Loucy (cell line): Measurements from ENCODE around the gene RPL37A.

Experiments used
- H2AFZ ChIP-seq: fragments of 200-600 bp; sonication (generic); 2 replicates; pipeline ENCODE4 v1.6.0; 2016; ENCODE audit warnings: antibody characterized with exemption, mild to moderate bottlenecking, low read length, moderate library complexity
- H3F3A ChIP-seq: fragments of 200-600 bp; 2 replicates; pipeline ENCODE4 v1.6.0; 2016; ENCODE audit warnings: antibody characterized with exemption, low read depth, mild to moderate bottlenecking
- H3K27me3 ChIP-seq: fragments of 200-600 bp; sonication (generic); 2 replicates; pipeline ENCODE4 v1.6.1; 2014; ENCODE audit warnings: low read length, mild to moderate bottlenecking; ENCODE audit not compliant: insufficient read depth, poor library complexity, severe bottlenecking
- H3K36me3 ChIP-seq: fragments of 200-600 bp; sonication (generic); 2 replicates; pipeline ENCODE4 v1.6.1; 2016; ENCODE audit warnings: low read length; ENCODE audit not compliant: insufficient read depth
- H3K4me1 ChIP-seq: fragments of 200-600 bp; sonication (generic); 2 replicates; pipeline ENCODE4 v1.5.1; 2014; ENCODE audit warnings: low read length, mild to moderate bottlenecking; ENCODE audit not compliant: insufficient read depth, poor library complexity, severe bottlenecking
- H3K4me2 ChIP-seq: fragments of 200-600 bp; sonication (generic); 2 replicates; pipeline ENCODE4 v1.6.0; 2014; ENCODE audit warnings: antibody characterized with exemption, low read length, low read depth, mild to moderate bottlenecking; ENCODE audit not compliant: poor library complexity, severe bottlenecking
- H3K4me3 ChIP-seq: fragments of 200-600 bp; sonication (generic); 2 replicates; pipeline ENCODE4 v1.5.1; 2014; ENCODE audit warnings: low read length, mild to moderate bottlenecking, mixed read lengths; ENCODE audit not compliant: poor library complexity, severe bottlenecking
- H3K79me2 ChIP-seq: fragments of 200-600 bp; sonication (generic); 2 replicates; pipeline ENCODE4 v1.6.1; 2014; ENCODE audit warnings: low read length; ENCODE audit not compliant: insufficient read depth
- H3K9ac ChIP-seq: fragments of 200-600 bp; sonication (generic); 2 replicates; pipeline ENCODE4 v1.6.0; 2014; ENCODE audit warnings: mild to moderate bottlenecking, low read depth, low read length, moderate library complexity; ENCODE audit not compliant: poor library complexity, severe bottlenecking
- H3K9me2 ChIP-seq: fragments of 200-600 bp; sonication (generic); replicated peaks from 2 replicates; pipeline ENCODE4 v1.6.1; 2016; ENCODE audit warnings: low read depth, low read length, mixed read lengths
- H3K9me3 ChIP-seq: fragments of 200-600 bp; sonication (generic); 2 replicates; pipeline ENCODE4 v1.6.1; 2014; ENCODE audit warnings: mild to moderate bottlenecking, antibody characterized with exemption, low read length, low read depth; ENCODE audit not compliant: insufficient read depth
- H4K20me1 ChIP-seq: fragments of 200-600 bp; sonication (generic); 2 replicates; pipeline ENCODE4 v1.6.0; 2014; ENCODE audit warnings: antibody characterized with exemption, low read length, mild to moderate bottlenecking; ENCODE audit not compliant: insufficient read depth, poor library complexity, severe bottlenecking
- EZH2phosphoT487 ChIP-seq: fragments of 200-600 bp; IDR thresholded peaks from 2 replicates; pipeline ENCODE4 v1.6.1; 2018; ENCODE audit warnings: antibody characterized with exemption, mild to moderate bottlenecking, moderate library complexity, borderline replicate concordance
- TF ChIP-seq, protein P1 (sequence below): fragments of 200-600 bp; sonication (generic); conservative IDR thresholded peaks from 2 replicates; pipeline ENCODE4 v1.5.1; 2014; ENCODE audit warnings: mild to moderate bottlenecking, antibody characterized with exemption, low read length

The RPL37A gene

DNA sequence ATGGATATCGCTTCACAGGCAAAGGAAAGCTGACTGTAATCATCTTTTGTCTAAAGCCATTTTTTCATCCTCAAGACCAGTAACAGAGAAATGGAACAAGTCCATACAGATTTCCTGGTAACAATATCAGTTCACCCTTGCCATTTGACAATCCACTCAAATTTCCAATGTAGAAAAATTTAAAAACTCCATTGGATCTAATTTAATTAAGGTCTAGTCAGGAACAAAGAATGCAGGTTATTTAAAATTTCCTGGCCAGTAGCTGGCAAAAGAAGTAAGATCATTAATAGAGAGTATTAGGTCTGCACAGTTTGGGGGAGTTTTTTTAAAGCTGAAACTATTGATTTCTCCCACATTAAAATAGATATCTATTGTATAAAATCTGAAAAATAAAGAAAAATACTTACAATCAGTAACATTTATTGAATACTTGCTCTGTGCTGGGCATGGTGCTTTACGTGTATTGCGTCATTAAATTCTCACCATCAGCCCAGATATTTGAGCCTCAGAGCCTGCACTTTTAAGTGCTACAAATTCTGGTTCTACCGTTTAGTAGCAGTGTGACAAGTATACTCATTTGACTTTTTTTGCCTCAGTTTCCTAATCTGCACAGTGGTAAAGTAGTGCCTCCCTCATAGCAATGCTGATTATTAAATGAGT is 44.6 kb upstream of the RPL37A start:
- Histone ChIP-seq H4K20me1 (no peaks in the 10 kb centered on the region), H3K4me3 (no peak overlapping the region), H3K79me2 (no peaks in the 10 kb centered on the region), H3K27me3 (no peaks in the 10 kb centered on the region), H2AFZ (no peak overlapping the region), H3K36me3 (peaks cover 62% of the 10 kb centered on the region), H3K9me2 (no peaks in the 10 kb centered on the region), H3K9ac (no peak overlapping the region), H3K4me2 (no peak overlapping the region), H3F3A (no peaks in the 10 kb centered on the region), H3K4me1 (no peaks in the 10 kb centered on the region), H3K9me3 (no peaks in the 10 kb centered on the region; the same call in 1 of the 2 replicates)
- no peak for TF ChIP-seq EZH2phosphoT487
- TF ChIP-seq, protein P1, sequence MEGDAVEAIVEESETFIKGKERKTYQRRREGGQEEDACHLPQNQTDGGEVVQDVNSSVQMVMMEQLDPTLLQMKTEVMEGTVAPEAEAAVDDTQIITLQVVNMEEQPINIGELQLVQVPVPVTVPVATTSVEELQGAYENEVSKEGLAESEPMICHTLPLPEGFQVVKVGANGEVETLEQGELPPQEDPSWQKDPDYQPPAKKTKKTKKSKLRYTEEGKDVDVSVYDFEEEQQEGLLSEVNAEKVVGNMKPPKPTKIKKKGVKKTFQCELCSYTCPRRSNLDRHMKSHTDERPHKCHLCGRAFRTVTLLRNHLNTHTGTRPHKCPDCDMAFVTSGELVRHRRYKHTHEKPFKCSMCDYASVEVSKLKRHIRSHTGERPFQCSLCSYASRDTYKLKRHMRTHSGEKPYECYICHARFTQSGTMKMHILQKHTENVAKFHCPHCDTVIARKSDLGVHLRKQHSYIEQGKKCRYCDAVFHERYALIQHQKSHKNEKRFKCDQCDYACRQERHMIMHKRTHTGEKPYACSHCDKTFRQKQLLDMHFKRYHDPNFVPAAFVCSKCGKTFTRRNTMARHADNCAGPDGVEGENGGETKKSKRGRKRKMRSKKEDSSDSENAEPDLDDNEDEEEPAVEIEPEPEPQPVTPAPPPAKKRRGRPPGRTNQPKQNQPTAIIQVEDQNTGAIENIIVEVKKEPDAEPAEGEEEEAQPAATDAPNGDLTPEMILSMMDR = no peak

DNA sequence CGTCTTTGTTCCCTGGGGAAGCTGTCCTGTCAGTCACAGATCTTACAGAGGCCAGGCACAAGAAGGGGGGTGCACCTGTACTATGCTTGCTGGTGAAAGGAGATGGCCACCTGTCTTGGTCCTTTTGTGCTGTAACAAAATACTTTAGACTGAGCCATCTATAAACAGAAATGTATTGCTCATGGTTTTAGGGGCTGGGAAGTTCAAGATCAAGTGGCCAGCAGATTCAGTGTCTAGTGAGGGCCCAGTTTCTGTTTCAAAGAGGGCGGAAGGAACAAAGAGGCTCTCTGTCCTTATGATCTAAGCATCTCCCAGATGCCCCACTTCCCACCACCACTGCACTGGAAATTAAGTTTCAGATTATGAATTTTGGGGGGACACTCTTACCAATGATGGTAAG is 35.5 kb upstream of the RPL37A start:
- no peaks in the 10 kb centered on the region for H4K20me1 ChIP-seq
- H3K4me3 ChIP-seq = no peak overlapping the region
- H3K4me1 ChIP-seq = peaks cover 34% of the 10 kb centered on the region

DNA sequence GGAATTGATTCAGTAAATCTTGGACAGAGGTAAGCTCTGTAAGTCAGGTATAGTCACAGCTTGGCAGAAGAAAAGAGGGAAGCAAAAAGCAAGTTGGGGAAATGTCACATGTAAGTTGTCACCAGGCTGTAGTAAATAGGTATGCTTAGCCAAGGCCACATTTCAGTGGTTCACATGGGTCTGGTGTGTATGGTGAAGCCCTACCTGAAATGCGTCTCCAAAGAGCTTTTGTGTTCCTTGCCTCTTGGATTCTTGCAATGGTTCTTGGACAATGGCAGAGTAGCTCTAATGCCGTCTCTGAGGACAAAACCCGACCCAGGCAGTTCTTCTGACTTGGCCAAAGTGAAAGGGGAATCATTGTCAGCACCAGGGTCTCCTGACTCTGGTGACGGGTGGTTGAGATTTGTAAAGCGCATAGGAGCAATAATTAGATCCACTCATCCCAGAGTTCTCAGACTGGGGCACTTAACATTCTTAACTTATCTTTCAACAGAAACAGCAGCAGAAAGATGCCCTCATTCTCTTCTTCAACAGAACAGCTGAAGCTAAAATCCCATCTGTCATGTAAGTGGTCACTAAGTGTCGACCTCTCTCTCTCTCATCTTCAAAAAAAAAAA is 34.4 kb upstream of the RPL37A start:
- Histone ChIP-seq H3K4me1 (peaks cover 34% of the 10 kb centered on the region), H3K4me2 (no peak overlapping the region), H3K79me2 (no peaks in the 10 kb centered on the region), H3K27me3 (no peaks in the 10 kb centered on the region), H3F3A (no peaks in the 10 kb centered on the region; the same call in 1 of the 2 replicates), H3K9me2 (no peaks in the 10 kb centered on the region), H3K9me3 (no peaks in the 10 kb centered on the region), H3K4me3 (no peak overlapping the region), H3K36me3 (peaks cover 25% of the 10 kb centered on the region; the same call in 1 of the 2 replicates), H2AFZ (no peak overlapping the region), H3K9ac (no peak overlapping the region), H4K20me1 (no peaks in the 10 kb centered on the region)
- no peak for TF ChIP-seq EZH2phosphoT487
- TF ChIP-seq, protein P1 = no peak

More for the DNA sequence above, 35.5 kb upstream of the RPL37A start:
- Histone ChIP-seq H3K9me3 (no peaks in the 10 kb centered on the region), H3K79me2 (no peaks in the 10 kb centered on the region), H3K9ac (no peak overlapping the region), H3K9me2 (no peaks in the 10 kb centered on the region), H3F3A (no peaks in the 10 kb centered on the region; the same call in 1 of the 2 replicates), H3K4me2 (no peak overlapping the region), H3K36me3 (peaks cover 19% of the 10 kb centered on the region; the same call in 1 of the 2 replicates), H3K27me3 (no peaks in the 10 kb centered on the region), H2AFZ (no peak overlapping the region)
- TF ChIP-seq EZH2phosphoT487 = no peak
- TF ChIP-seq, protein P1 = no peak
